ENCODE measurements around the gene UBN1. TPM values are rescaled to one million over a fixed set of nuclear protein-coding genes. Genes with fewer than 3 reads are reported as not detected.

UBN1 gene
- total and polyA plus RNA-seq, 8 donors, result 5.4 to 319 (median 34.2) TPM

- peaks cover 0 to 20% (median 0%) of the 10 kb centered on the region in 3 donors for H3K27me3 ChIP-seq
Measured at GRCh38 chr16:4900750-4901149, 53.5 kb downstream of the UBN1 start.

GRCh38 chr16:4902038-4902437, 54.8 kb downstream of the UBN1 start:
- H3K27me3 ChIP-seq, result peaks cover 0 to 20% (median 0%) of the 10 kb centered on the region in 3 donors
- 88 to 93% (median 89%) methylated on average over 13 of the region's 13 CpGs for WGBS, 5 donors
- intact Hi-C loops (cut with DNase I; ENCODE audit: low total_unique reads), result no loop called here
- H3K36me3 ChIP-seq, result peaks cover 8 to 53% (median 40%) of the 10 kb centered on the region in 4 donors
- no peak overlapping the region for H3K27ac ChIP-seq
- no peak for DNase-seq
- H3K4me1 ChIP-seq, result no peaks in the 10 kb centered on the region
- no peak overlapping the region for H3K4me3 ChIP-seq
- H3K9me3 ChIP-seq, result peaks cover 0 to 7% (median 2%) of the 10 kb centered on the region in 4 donors
- TF ChIP-seq POLR2A (IDR thresholded peaks at IDR 0.05) (no peak), POLR2AphosphoS5 (IDR thresholded peaks at IDR 0.05) (no peak), EP300 (IDR thresholded peaks at IDR 0.05) (no peak), CTCF (IDR thresholded peaks at IDR 0.05) (no peak)

More at GRCh38 chr16:4900750-4901149, 53.5 kb downstream of the UBN1 start:
- intact Hi-C loops (cut with DNase I; ENCODE audit: low total_unique reads), result no loop called here
- no peak for DNase-seq
- Histone ChIP-seq H3K9me3 (peaks cover 0 to 7% (median 2%) of the 10 kb centered on the region in 4 donors), H3K27ac (no peak overlapping the region), H3K4me3 (no peak overlapping the region), H3K4me1 (no peaks in the 10 kb centered on the region), H3K36me3 (peaks cover 8 to 64% (median 51%) of the 10 kb centered on the region in 4 donors)
- TF ChIP-seq EP300 (IDR thresholded peaks at IDR 0.05), result no peak
- no peak for TF ChIP-seq POLR2AphosphoS5 (IDR thresholded peaks at IDR 0.05)
- TF ChIP-seq CTCF (IDR thresholded peaks at IDR 0.05), result no peak
- no peak for TF ChIP-seq POLR2A (IDR thresholded peaks at IDR 0.05)
- WGBS, 5 donors, result 88 to 96% (median 93%) methylated on average over 10 to 11 of the region's 11 CpGs

GRCh38 chr16:4904108-4904941, 57.0 kb downstream of the UBN1 start:
- 80 to 88% (median 84%) methylated on average over 16 of the region's 16 CpGs for WGBS, 5 donors
- Histone ChIP-seq H3K27me3 (peaks cover 0 to 20% (median 0%) of the 10 kb centered on the region in 3 donors), H3K27ac (no peak overlapping the region), H3K4me3 (no peak overlapping the region), H3K4me1 (no peaks in the 10 kb centered on the region), H3K36me3 (peaks cover 0 to 35% (median 21%) of the 10 kb centered on the region in 4 donors), H3K9me3 (no peaks in the 10 kb centered on the region)
- DNase-seq, result no peak
- TF ChIP-seq POLR2A (IDR thresholded peaks at IDR 0.05) (no peak), EP300 (IDR thresholded peaks at IDR 0.05) (no peak), CTCF (IDR thresholded peaks at IDR 0.05) (no peak), POLR2AphosphoS5 (IDR thresholded peaks at IDR 0.05) (no peak)
- intact Hi-C loops (cut with DNase I; ENCODE audit: low total_unique reads), result no loop called here

GRCh38 chr16:4904942-4905615, 57.8 kb downstream of the UBN1 start:
- no peak for DNase-seq
- intact Hi-C loops (cut with DNase I; ENCODE audit: low total_unique reads), result no loop called here
- no peak for TF ChIP-seq POLR2A (IDR thresholded peaks at IDR 0.05)
- no peak for TF ChIP-seq CTCF (IDR thresholded peaks at IDR 0.05)
- no peak for TF ChIP-seq EP300 (IDR thresholded peaks at IDR 0.05)
- no peak for TF ChIP-seq POLR2AphosphoS5 (IDR thresholded peaks at IDR 0.05)
- Histone ChIP-seq H3K4me1 (no peaks in the 10 kb centered on the region), H3K27ac (no peak overlapping the region), H3K27me3 (peaks cover 0 to 20% (median 0%) of the 10 kb centered on the region in 3 donors), H3K4me3 (no peak overlapping the region), H3K36me3 (peaks cover 0 to 32% (median 19%) of the 10 kb centered on the region in 4 donors), H3K9me3 (no peaks in the 10 kb centered on the region)
- WGBS, 5 donors, result 81 to 91% (median 88%) methylated on average over 14 of the region's 14 CpGs
